CD14-positive monocyte (primary cell): ENCODE data around the gene AGER. TPM values are rescaled to one million over a fixed set of nuclear protein-coding genes. Genes with fewer than 3 reads are reported as not detected.
A peak's percentile ranks its signal among the peaks of the same experiment; 100 is the strongest.

Experiments used
- DNase-seq, 3 donors: peaks; one replicate each; pipeline ENCODE4 v3.0.0-alpha.2; 2011 to 2022
- H2AFZ ChIP-seq: 2 replicates; pipeline ENCODE4 v1.6.0; 2012; ENCODE audit warnings: mild to moderate bottlenecking, low read depth, low read length, inconsistent platforms; ENCODE audit not compliant: insufficient read depth, poor library complexity, severe bottlenecking
- H3K27ac ChIP-seq, 2 donors: 1 replicate in 1 of 2; 2 replicates in 1 of 2; pipeline ENCODE4 v1.5.1; 2012 to 2013; ENCODE audit warnings: low read length in 2 of 2, control low read depth in 1 of 2, inconsistent platforms in 1 of 2, low read depth in 1 of 2, mild to moderate bottlenecking in 1 of 2
- H3K27me3 ChIP-seq, 2 donors: one replicate each; pipeline versions ENCODE4 v1.6.0 to v1.6.1; 2011 to 2013; ENCODE audit warnings: low read length in 2 of 2; ENCODE audit not compliant: control insufficient read depth in 2 of 2, insufficient read depth in 2 of 2
- H3K36me3 ChIP-seq, 2 donors: replicated peaks in 1 of 2; 1 replicate in 1 of 2; 2 replicates in 1 of 2; pipeline versions ENCODE4 v1.5.1 to v1.6.1; 2012 to 2013; ENCODE audit warnings: low read length in 2 of 2, control low read depth in 1 of 2, inconsistent platforms in 1 of 2, mild to moderate bottlenecking in 1 of 2; ENCODE audit not compliant: insufficient read depth in 2 of 2, control insufficient read depth in 1 of 2
- H3K4me1 ChIP-seq, 2 donors: 1 replicate in 1 of 2; 2 replicates in 1 of 2; pipeline versions ENCODE4 v1.5.1 to v1.6.1; 2012 to 2013; ENCODE audit warnings: low read length in 2 of 2, control low read depth in 1 of 2, inconsistent platforms in 1 of 2, mild to moderate bottlenecking in 1 of 2, moderate library complexity in 1 of 2; ENCODE audit not compliant: insufficient read depth in 2 of 2, control insufficient read depth in 1 of 2
- H3K4me2 ChIP-seq: replicated peaks from 2 replicates; pipeline ENCODE3; 2012; ENCODE audit warnings: low read length, moderate library complexity, mild to moderate bottlenecking; ENCODE audit not compliant: poor library complexity, severe bottlenecking; ENCODE audit errors: extremely low read depth
- H3K4me3 ChIP-seq, 3 experiments: fragments of 200-600 bp in 1 of 3; sonication (generic) in 1 of 3; replicated peaks in 1 of 3; 1 replicate in 2 of 3; 2 replicates in 1 of 3; pipeline ENCODE4 v1.5.1; 2011 to 2013; ENCODE audit warnings: low read length in 3 of 3, mild to moderate bottlenecking in 3 of 3, control low read depth in 2 of 3, low read depth in 2 of 3, inconsistent platforms in 1 of 3, moderate library complexity in 1 of 3
- H3K79me2 ChIP-seq: 2 replicates; pipeline ENCODE4 v1.6.0; 2012; ENCODE audit warnings: mild to moderate bottlenecking, control low read depth, inconsistent platforms, low read length, moderate library complexity; ENCODE audit not compliant: insufficient read depth
- H3K9ac ChIP-seq: 2 replicates; pipeline ENCODE4 v1.6.0; 2017; ENCODE audit warnings: low read length, mild to moderate bottlenecking; ENCODE audit not compliant: insufficient read depth, poor library complexity, severe bottlenecking
- H3K9me3 ChIP-seq, 2 donors: replicated peaks in 1 of 2; 1 replicate in 1 of 2; 2 replicates in 1 of 2; pipeline versions ENCODE4 v1.5.1 to v1.6.1; 2012 to 2013; ENCODE audit warnings: low read length in 2 of 2, control low read depth in 1 of 2; ENCODE audit not compliant: control insufficient read depth in 1 of 2, insufficient read depth in 1 of 2
- H4K20me1 ChIP-seq: 2 replicates; pipeline ENCODE4 v1.6.0; 2012; ENCODE audit warnings: mild to moderate bottlenecking, low read length, control low read depth, moderate library complexity; ENCODE audit not compliant: insufficient read depth
- H3K27ac Mint-ChIP-seq, 7 donors: one replicate each; pipeline ENCODE4 v1.8.0; 2020; ENCODE audit warnings: mild to moderate bottlenecking in 7 of 7, mixed read lengths in 7 of 7, moderate library complexity in 6 of 7, inconsistent platforms in 2 of 7
- H3K27me3 Mint-ChIP-seq, 3 donors: one replicate each; pipeline ENCODE4 v1.8.0; 2021 to 2022; ENCODE audit warnings: low read depth in 3 of 3, mild to moderate bottlenecking in 3 of 3, mixed read lengths in 3 of 3, moderate library complexity in 3 of 3, inconsistent platforms in 1 of 3
- H3K36me3 Mint-ChIP-seq, 2 donors: one replicate each; pipeline ENCODE4 v1.8.0; 2020; ENCODE audit warnings: mixed read lengths in 2 of 2, inconsistent platforms in 1 of 2, mild to moderate bottlenecking in 1 of 2
- H3K4me1 Mint-ChIP-seq: one replicate; pipeline ENCODE4 v1.8.0; 2020; ENCODE audit warnings: mild to moderate bottlenecking, mixed read lengths
- H3K4me3 Mint-ChIP-seq, 2 donors: one replicate each; pipeline ENCODE4 v1.8.0; 2020; ENCODE audit warnings: mild to moderate bottlenecking in 2 of 2, mixed read lengths in 2 of 2, moderate library complexity in 1 of 2
- H3K9me3 Mint-ChIP-seq, 7 donors: one replicate each; pipeline ENCODE4 v1.8.0; 2020 to 2022; ENCODE audit warnings: mixed read lengths in 7 of 7, mild to moderate bottlenecking in 6 of 7, moderate library complexity in 6 of 7, inconsistent platforms in 2 of 7
- CTCF ChIP-seq: fragments of 200-600 bp; IDR thresholded peaks from one replicate; pipeline ENCODE4 v1.8.0; 2022; ENCODE audit warnings: antibody characterized with exemption, mild to moderate bottlenecking
- WGBS: methylation state at CpG from one replicate; pipeline ENCODE4 v1.1.5; 2013; ENCODE audit warnings: missing lambda C conversion rate; ENCODE audit not compliant: insufficient coverage; 5-methylcytosine and 5-hydroxymethylcytosine counted together
- intact Hi-C, 2 donors: fragments of 100-400 bp; cut with micrococcal nuclease; formaldehyde crosslinking; loops; one replicate each; pipeline versions ENCODE4 v1.15.0 to v1.15.1; 2023
- polyA plus RNA-seq, 3 donors: library from polyadenylated mRNA; depleted of rRNA in 1 of 3; unstranded in 2 of 3; stranded (reverse) in 1 of 3; fragments of 300-500 nt in 2 of 3; fragments of >200 nt in 1 of 3; fragmentation: Illumina TruSeq in 2 of 3; gene quantifications; 1 replicate in 2 of 3; 2 replicates in 1 of 3; pipeline ENCODE4 v1.2.3, GENCODE V29; 2012 to 2021

The AGER gene
- polyA plus RNA-seq, 3 donors = 0.60 to 55.0 TPM; not detected in 1

- no peak for DNase-seq
- peaks cover 38% of the 10 kb centered on the region for H3K4me1 Mint-ChIP-seq
- peaks cover 0 to 28% (median 11%) of the 10 kb centered on the region in 7 donors for H3K9me3 Mint-ChIP-seq
- no peak overlapping the region for H3K27ac ChIP-seq
- H3K27ac Mint-ChIP-seq = peak overlapping the region in 1 of 7 donors; percentile 61
- no peak for TF ChIP-seq CTCF
- H3K4me3 ChIP-seq = no peak overlapping the region
- no peak overlapping the region for H3K9ac ChIP-seq
- H4K20me1 ChIP-seq = no peaks in the 10 kb centered on the region
- peaks cover 0 to 11% of the 10 kb centered on the region in 2 donors for H3K9me3 ChIP-seq
- peaks cover 29 to 59% of the 10 kb centered on the region in 2 donors for H3K27me3 ChIP-seq
- intact Hi-C loops = no loop called here
- no peaks in the 10 kb centered on the region for H3K79me2 ChIP-seq
- H3K27me3 Mint-ChIP-seq = peaks cover 51 to 72% (median 63%) of the 10 kb centered on the region in 3 donors
- peak overlapping the region; percentile 97 for H2AFZ ChIP-seq
- 81% methylated on average over 16 of the region's 35 CpGs for WGBS
- H3K4me3 Mint-ChIP-seq = peak overlapping the region; percentile 55 to 100
- H3K4me2 ChIP-seq = peak overlapping the region; percentile 100
- H3K36me3 ChIP-seq = no peaks in the 10 kb centered on the region
- H3K36me3 Mint-ChIP-seq = peaks cover 0 to 17% of the 10 kb centered on the region in 2 donors
- peaks cover 32 to 34% of the 10 kb centered on the region in 2 donors for H3K4me1 ChIP-seq
These were observed 31.1 kb downstream of the AGER start for GRCh38 chr6:32152769-32153563.

GRCh38 chr6:32151863-32152768 lies 31.9 kb downstream of the AGER start, which contains the start of gene PRRT1:
PRRT1 (minus strand) TSS chr6:32151939; CDS start chr6:32151827, 112 bp downstream.
- WGBS = 27% methylated on average over 1 of the region's 24 CpGs
- peak within 1 kb of the TSS; percentile 49 to 100 for H3K4me3 Mint-ChIP-seq
- no peak for DNase-seq
- no peaks in the 10 kb centered on the region for H3K79me2 ChIP-seq
- H3K27me3 Mint-ChIP-seq = peaks cover 60 to 81% (median 72%) of the 10 kb centered on the region in 3 donors
- no peak within 1 kb of the TSS for H3K27ac ChIP-seq
- peaks cover 41% of the 10 kb centered on the region for H3K4me1 Mint-ChIP-seq
- H3K4me1 ChIP-seq = peaks cover 33 to 37% of the 10 kb centered on the region in 2 donors
- H3K27me3 ChIP-seq = peaks cover 36 to 68% of the 10 kb centered on the region in 2 donors
- H3K4me3 ChIP-seq = no peak within 1 kb of the TSS
- H3K36me3 Mint-ChIP-seq = peaks cover 0 to 13% of the 10 kb centered on the region in 2 donors
- H2AFZ ChIP-seq = no peak within 1 kb of the TSS
- peaks cover 0 to 11% of the 10 kb centered on the region in 2 donors for H3K9me3 ChIP-seq
- no peaks in the 10 kb centered on the region for H4K20me1 ChIP-seq
- intact Hi-C loops = no loop called here
- H3K9me3 Mint-ChIP-seq = peaks cover 0 to 29% (median 11%) of the 10 kb centered on the region in 7 donors
- no peaks in the 10 kb centered on the region for H3K36me3 ChIP-seq
- TF ChIP-seq CTCF = no peak
- no peak within 1 kb of the TSS for H3K9ac ChIP-seq
- no peak within 1 kb of the TSS for H3K4me2 ChIP-seq
- peak within 1 kb of the TSS in 2 of 7 donors; percentile 3 to 51 for H3K27ac Mint-ChIP-seq
